RWPE1 (cell line): Measurements from ENCODE around the gene B4GALT2.

Source experiments
- CTCF ChIA-PET: fragments of 350-600 bp; sonication (Branson Sonifier 250); formaldehyde crosslinking; extraction: SDS; loops from one replicate; lab custom pipeline; 2021; lab: Yijun Ruan, JAX
- POLR2A ChIA-PET: fragments of 400-600 bp; formaldehyde crosslinking; extraction: SDS; loops from one replicate; lab custom pipeline; 2020; ENCODE audit warnings: antibody characterized with exemption; ENCODE audit not compliant: low non-redundant PET; lab: Yijun Ruan, JAX
- DNase-seq: peaks from one replicate; pipeline ENCODE4 v3.0.0; 2012; ENCODE audit warnings: low spot score
- H3K27ac ChIP-seq: fragments of 450-650 bp; 2 replicates; pipeline ENCODE4 v1.5.1; 2017
- CTCF ChIP-seq: fragments of 450-650 bp; conservative IDR thresholded peaks from 2 replicates; pipeline ENCODE4 v1.5.1; 2017; ENCODE audit warnings: low read depth, mild to moderate bottlenecking

The B4GALT2 gene

DNA sequence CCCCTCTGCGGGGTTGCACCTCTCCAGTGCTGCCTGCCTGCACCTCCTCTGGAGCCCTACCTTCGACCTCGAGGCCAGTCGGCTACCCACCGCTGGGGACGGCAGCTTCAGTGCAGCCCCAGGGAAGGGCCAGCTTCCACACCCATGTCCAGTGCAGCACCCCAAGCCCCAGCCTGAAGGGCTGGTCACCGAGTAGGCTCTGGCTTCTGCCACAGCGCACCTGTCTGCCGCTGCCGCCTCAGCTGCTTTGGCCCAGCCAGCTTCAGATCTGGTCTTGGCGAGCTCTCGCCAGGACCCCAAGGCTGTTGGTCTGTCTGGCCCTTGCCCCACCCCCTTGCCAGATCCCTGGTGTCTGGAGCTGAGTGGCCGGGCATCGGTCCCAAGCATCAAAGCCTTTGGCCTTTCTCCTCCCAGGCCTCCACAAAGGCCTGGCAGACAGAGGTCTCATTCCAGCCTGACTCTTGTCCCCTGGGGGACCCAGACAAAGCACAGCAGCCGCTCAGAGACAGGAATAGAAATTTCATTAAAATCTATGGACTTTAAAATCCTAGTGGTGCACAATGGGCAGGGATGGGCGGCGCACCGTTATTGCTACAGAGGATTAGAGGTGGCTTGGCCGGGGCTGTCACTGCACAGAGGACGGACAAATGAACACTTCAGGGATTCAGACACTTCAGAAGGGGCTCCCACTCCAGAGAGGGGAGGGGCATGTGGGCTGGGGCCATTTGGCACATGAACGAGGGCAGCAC lies 17.1 kb downstream of the B4GALT2 start:
- TF ChIP-seq CTCF = no peak
- CTCF ChIA-PET = no interaction called here
- H3K27ac ChIP-seq = peak overlapping the region; percentile 87

DNA sequence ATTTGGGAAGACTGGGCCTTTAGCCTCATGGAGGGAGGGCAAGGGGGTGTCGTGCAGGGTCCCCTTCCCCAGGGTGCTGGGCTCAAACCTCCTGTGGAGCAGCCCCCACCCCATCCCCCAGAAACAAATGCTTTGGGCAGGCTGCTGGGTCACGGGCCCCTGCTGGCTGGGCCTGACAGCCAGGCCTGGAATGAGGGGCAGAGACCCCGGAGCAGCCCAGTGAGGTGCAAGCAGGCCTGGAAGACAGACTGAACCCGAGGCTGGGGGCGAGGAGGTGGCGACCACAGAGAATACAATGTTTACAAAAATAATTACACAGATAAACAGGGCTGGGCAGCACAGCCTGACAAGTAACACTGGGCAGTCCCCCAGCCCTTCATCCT lies 17.7 kb downstream of the B4GALT2 start:
- H3K27ac ChIP-seq = peak overlapping the region; percentile 87
- ChIA-PET POLR2A (no interaction called here), CTCF (no interaction called here)
- no peak for TF ChIP-seq CTCF
- no peak for DNase-seq

More for the DNA sequence above, 17.1 kb downstream of the B4GALT2 start:
- POLR2A ChIA-PET = interaction anchor here (0.5 kb wide), 1 partner anchor 16 kb away, joined by 3 read pairs; no protein-coding TSS in a partner anchor
- DNase-seq = no peak

DNA sequence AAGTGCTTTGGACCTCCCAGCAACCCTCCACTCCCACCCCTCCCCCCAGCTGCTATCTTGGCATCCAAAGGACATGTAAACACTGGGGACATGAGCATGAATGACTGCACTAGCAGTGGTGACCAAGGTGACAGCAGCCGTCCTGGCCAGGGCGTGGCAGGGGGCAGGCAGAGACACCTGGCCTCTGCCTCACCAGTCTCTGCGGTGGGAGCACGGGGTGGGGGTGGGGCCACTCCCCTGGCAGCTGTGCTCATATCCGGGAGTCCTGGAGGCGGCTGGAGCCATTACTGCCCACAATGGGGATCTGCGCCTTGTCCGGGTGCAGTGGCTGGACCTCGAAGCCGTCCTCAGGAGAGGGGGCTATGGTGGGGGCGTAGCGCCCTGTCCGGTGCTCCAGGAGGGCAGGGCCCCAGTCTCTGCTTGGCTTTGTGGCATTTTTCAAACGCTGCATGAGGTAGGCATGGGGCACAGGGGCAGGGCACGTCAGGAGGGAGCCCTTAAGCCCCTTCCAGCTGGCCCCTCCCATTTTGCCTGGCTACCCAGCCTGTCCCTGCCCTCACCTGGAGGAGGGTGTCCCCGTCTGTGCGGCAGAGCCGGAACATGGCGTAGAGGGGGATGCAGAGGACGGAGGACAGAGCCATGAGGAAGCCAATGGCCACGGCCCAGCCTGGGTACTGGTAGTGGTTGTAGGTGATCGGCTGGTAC lies 18.4 kb downstream of the B4GALT2 start:
- DNase-seq = no peak
- no peak for TF ChIP-seq CTCF
- CTCF ChIA-PET = no interaction called here
- peak overlapping the region; percentile 87 for H3K27ac ChIP-seq
- POLR2A ChIA-PET = no interaction called here

GRCh38 chr1:43998000-43998378 lies 19.0 kb downstream of the B4GALT2 start:
- DNase-seq = no peak
- POLR2A ChIA-PET = no interaction called here
- TF ChIP-seq CTCF = no peak
- peak overlapping the region; percentile 87 for H3K27ac ChIP-seq
- CTCF ChIA-PET = no interaction called here

DNA sequence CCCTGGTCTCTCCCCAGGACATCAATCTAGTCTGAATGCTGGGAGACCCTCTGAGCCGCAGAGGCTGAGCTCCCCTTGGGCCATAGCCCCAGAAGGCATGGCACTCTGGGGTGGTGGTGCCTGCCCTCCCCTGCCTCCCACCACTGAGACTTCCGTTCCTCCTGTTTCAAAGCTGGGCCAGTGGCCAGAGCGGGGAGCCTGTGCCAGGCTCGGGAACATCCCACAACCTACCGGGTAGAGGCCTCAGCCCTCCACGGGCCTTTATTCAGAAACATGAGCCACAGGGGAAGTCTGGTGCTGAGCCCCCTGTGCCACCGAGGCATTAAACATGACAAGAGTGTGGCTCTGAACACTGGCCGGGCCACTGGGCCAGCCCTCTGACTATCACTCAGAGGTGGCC lies 20.4 kb downstream of the B4GALT2 start:
- H3K27ac ChIP-seq = peak overlapping the region; percentile 87
- ChIA-PET POLR2A (no interaction called here), CTCF (no interaction called here)
- DNase-seq = no peak
- no peak for TF ChIP-seq CTCF

- H3K27ac ChIP-seq = peak overlapping the region; percentile 10; the same call in 1 of the 2 replicates
- no peak for TF ChIP-seq CTCF
- no peak for DNase-seq
- ChIA-PET CTCF (interaction anchor here (0.7 kb wide), 1 partner anchor 656 kb away, joined by 3 read pairs; no protein-coding TSS in a partner anchor), POLR2A (no interaction called here)
Measured at GRCh38 chr1:44000122-44000665, 21.2 kb downstream of the B4GALT2 start.
